Esophagus (tissue), 2 donors: Measurements from ENCODE around the gene CDK14. TPM values are rescaled to one million over a fixed set of nuclear protein-coding genes. Genes with fewer than 3 reads are reported as not detected.

ENCODE experiments used
- H3K27ac ChIP-seq, 2 donors: one replicate each; pipeline ENCODE4 v1.5.1; 2013; ENCODE audit warnings: low read depth in 2 of 2, mild to moderate bottlenecking in 2 of 2, inconsistent platforms in 1 of 2, low read length in 1 of 2, moderate library complexity in 1 of 2
- H3K27me3 ChIP-seq, 2 donors: one replicate each; pipeline ENCODE4 v1.6.1; 2013; ENCODE audit warnings: low read length in 2 of 2, control low read depth in 1 of 2, mild to moderate bottlenecking in 1 of 2; ENCODE audit not compliant: insufficient read depth in 2 of 2, control insufficient read depth in 1 of 2
- H3K36me3 ChIP-seq, 2 donors: one replicate each; pipeline ENCODE4 v1.6.1; 2013; ENCODE audit warnings: low read length in 1 of 2; ENCODE audit not compliant: control insufficient read depth in 2 of 2, insufficient read depth in 2 of 2
- H3K4me1 ChIP-seq, 2 donors: one replicate each; pipeline ENCODE4 v1.6.1; 2013; ENCODE audit warnings: low read length in 1 of 2; ENCODE audit not compliant: control insufficient read depth in 2 of 2, insufficient read depth in 2 of 2
- H3K4me3 ChIP-seq, 2 donors: one replicate each; pipeline ENCODE4 v1.5.1; 2013; ENCODE audit warnings: low read length in 2 of 2, mild to moderate bottlenecking in 2 of 2, low read depth in 1 of 2, moderate library complexity in 1 of 2
- H3K9me3 ChIP-seq, 2 donors: one replicate each; pipeline ENCODE4 v1.6.1; 2013; ENCODE audit warnings: mild to moderate bottlenecking in 2 of 2, low read depth in 1 of 2, low read length in 1 of 2, moderate library complexity in 1 of 2; ENCODE audit not compliant: control insufficient read depth in 2 of 2, insufficient read depth in 1 of 2
- WGBS, 2 donors: extraction: QIAGEN DNeasy Blood & Tissue Kit; methylation state at CpG; one replicate each; pipeline ENCODE4 v1.1.7; 2013; 5-methylcytosine and 5-hydroxymethylcytosine counted together
- polyA plus RNA-seq, 2 donors: library from polyadenylated mRNA; stranded (reverse); fragments of 200-250 nt; gene quantifications; one replicate each; pipeline ENCODE4 v1.2.3, GENCODE V29; 2013
- donor health status: healthy with polysubstance abuse.
- donor health status: Bipolar disorder and iron deficiency.

The CDK14 gene
- polyA plus RNA-seq, 2 donors: 0.51 to 0.59 TPM

DNA sequence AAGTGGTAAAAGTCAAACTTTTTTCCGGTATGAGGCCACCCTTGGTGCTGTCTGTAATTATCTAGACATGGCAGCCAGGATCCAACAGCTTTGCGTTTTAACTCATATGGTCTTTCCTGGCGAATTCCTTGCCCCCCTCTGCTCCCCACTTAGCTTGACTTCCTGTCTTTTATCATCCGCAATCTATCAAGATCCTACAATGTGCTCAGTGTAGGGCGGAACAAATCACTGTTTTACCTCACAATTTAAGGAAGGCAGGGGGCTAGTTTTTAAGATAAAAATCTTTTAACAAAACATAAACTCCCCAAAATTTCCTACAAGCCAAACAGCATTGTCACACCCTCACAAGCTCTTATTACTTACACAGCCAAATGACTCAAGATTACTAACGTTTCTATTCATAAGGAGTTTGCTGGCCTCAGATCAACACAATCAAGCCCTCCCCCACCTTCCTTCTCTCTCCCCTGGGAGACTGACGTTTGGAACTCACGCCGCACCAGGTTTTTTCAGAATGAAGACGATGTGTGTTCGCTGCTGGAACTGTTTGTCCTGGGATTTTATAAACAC lies 1.3 kb upstream of the CDK14 start:
- Histone ChIP-seq H3K27ac (no peak overlapping the region), H3K4me1 (peaks cover 0 to 7% of the 10 kb centered on the region in 2 donors), H3K4me3 (no peak overlapping the region), H3K36me3 (no peaks in the 10 kb centered on the region), H3K27me3 (no peaks in the 10 kb centered on the region), H3K9me3 (no peaks in the 10 kb centered on the region)
- WGBS, 2 donors: 35 to 38% methylated on average over 11 of the region's 11 CpGs

DNA sequence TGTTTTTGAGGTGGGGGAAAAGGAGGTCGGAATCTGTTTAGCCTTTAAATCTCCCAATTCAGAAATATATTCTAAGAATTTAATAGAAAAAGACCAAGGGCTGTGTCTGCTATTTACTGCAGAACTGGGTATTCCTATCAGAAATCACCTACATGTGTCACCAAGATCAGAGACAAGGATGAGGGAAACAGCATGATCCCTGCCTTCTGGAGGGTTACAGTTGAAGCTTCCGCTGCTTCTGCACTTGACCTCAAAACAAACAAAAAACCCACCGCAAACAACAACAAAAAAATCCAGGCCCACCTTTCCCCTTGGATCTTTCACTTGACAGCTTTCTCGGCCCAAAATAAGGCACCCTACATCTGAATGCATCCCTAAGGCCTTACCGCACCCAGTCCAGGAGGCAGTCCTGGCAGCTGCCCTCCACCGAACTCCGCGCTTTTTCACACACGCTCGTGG lies 750 bp upstream of the CDK14 start:
- 13 to 19% methylated on average over 9 to 10 of the region's 10 CpGs for WGBS, 2 donors
- Histone ChIP-seq H3K36me3 (no peaks in the 10 kb centered on the region), H3K4me3 (peak overlapping the region; percentile 68 to 71), H3K4me1 (peaks cover 0 to 7% of the 10 kb centered on the region in 2 donors), H3K27ac (peak overlapping the region; percentile 40 to 43), H3K9me3 (no peaks in the 10 kb centered on the region), H3K27me3 (no peaks in the 10 kb centered on the region)

DNA sequence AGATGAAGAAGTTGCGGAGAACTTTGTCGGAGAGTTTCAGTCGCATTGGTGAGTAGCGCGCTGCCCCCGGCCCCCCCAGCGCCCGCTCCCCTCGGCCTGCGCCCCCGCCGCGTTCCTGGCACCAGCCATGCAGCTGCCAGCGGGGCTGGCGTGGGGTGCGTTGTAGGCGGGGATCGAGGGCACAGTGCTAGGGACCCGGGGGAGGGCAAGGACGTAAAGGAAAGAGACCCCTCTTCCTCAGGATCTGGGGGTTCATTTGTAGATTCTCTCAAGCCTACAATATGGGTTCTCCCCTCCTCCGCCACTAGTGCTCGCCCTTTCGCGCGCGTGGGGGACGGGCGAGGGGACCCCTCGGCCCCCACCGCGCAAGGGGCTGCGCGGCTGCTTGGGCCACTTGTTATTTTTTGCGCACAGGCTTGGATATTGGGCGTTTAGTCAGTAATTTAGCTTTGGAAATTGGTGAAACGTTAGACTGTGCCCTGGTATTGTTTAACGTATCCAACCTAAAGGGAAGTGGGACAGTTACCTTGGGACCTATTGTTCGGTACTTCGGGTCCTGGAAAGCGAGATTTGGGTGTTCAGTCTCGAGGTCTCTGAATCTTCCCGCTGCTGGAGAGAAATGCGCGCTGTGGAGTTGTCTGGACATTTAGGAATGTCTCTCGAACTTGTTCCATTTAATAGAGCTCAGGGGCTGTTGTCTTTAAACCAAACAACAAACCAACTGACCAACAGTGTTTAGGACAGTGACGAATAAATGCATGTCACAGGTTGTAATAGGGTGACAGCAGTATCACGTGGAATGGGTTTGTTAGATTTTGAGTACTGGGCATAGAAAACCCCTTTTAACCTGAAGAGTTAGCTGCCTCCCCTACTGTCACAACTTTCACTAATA lies 796 bp downstream of the CDK14 start:
- Histone ChIP-seq H3K27me3 (no peaks in the 10 kb centered on the region), H3K4me3 (peak overlapping the region; percentile 68 to 71), H3K9me3 (no peaks in the 10 kb centered on the region), H3K36me3 (no peaks in the 10 kb centered on the region), H3K27ac (peak overlapping the region in 1 of 2 donors; percentile 40), H3K4me1 (peaks cover 0 to 7% of the 10 kb centered on the region in 2 donors)
- WGBS, 2 donors: 1% methylated on average over 47 of the region's 47 CpGs

DNA sequence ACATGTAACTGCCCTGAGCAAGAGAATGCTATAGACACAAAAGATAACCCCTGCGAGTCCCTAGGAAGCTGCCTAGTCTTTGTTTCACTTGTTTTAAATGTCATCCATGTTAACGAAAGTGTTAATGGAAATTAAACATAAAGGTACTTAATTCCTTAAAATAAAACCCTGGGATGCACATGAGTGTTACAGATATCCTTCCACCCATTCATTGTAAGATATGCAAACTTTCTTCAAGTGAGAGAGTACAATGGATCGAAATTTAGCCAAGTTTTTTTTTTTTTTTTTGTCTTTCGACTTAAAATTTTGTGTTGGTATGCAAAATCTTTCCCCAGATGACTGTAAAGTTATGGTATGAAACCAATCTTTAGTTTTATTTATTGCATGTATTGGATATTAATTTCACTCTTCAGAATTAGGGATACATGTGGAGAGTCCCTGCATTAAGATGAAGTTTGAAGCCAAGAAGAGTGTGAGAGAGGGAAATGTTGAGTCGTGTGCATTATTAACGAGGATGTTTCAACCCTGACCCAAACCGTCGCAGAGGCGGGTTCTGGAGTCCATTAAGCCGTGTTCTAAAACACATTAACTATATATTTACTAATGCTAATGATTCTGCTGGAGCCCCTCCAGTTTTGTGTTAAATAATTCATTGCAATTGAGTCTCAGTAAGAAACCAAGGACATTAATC lies 1.6 kb downstream of the CDK14 start:
- no peaks in the 10 kb centered on the region for H3K27me3 ChIP-seq
- no peaks in the 10 kb centered on the region for H3K36me3 ChIP-seq
- 40 to 41% methylated on average over 10 of the region's 10 CpGs for WGBS, 2 donors
- H3K9me3 ChIP-seq: no peaks in the 10 kb centered on the region
- H3K4me1 ChIP-seq: peaks cover 0 to 7% of the 10 kb centered on the region in 2 donors
- peak overlapping the region in 1 of 2 donors; percentile 68 for H3K4me3 ChIP-seq
- no peak overlapping the region for H3K27ac ChIP-seq

DNA sequence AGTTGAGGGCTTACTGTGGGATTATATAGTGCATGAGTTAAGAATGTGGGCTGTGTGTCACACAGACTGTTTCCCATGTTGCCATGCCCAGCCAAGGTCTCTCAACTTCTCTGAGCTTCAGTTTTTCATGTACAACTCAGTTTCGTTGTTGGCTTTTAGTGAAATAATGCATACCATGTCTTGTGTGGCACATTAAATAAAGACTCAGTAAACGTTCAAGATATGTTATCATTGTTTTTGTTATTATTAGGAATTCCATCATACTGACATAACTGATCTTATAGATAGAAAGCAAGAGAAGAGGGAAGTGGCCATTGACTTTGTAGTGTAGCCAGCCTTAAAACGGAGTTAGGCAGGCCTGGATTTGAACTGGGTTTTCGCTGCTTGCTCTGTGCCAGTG lies 2.9 kb downstream of the CDK14 start:
- Histone ChIP-seq H3K27me3 (no peaks in the 10 kb centered on the region), H3K36me3 (no peaks in the 10 kb centered on the region), H3K27ac (no peak overlapping the region), H3K9me3 (no peaks in the 10 kb centered on the region), H3K4me1 (peaks cover 0 to 7% of the 10 kb centered on the region in 2 donors), H3K4me3 (no peak overlapping the region)
- WGBS, 2 donors: 69 to 78% methylated on average over 4 of the region's 4 CpGs

DNA sequence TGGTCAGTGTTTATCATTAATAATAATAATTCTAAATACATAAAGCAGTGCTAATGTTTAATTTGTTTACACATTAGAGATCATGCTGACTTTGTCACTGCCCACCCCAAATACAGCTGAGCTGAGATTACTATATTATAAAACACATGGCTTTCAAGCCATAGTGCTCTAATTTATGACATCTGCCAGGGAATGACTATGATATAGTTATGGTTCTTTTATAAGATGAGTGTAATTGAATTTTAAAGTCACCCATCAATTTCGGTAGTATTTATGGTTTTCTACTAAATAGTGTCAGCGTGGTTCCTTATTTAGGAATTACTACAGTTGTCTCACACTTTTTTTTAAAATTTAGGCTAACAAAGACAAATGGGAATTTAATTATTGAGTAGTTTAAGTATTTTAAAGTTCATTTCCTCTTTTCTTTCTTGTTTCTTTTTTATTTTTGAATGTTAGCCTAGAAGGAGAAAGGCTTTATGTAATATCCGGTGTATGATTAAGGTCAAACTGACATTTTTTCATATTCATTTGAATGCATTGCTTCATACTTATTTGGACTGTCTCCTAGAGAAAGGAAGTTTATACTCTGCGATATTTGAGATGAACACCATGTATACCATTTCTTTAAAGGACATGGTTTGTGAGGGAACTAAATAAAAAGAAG lies 3.9 kb downstream of the CDK14 start:
- no peak overlapping the region for H3K4me3 ChIP-seq
- H3K27ac ChIP-seq: no peak overlapping the region
- no peaks in the 10 kb centered on the region for H3K9me3 ChIP-seq
- H3K4me1 ChIP-seq: peaks cover 0 to 7% of the 10 kb centered on the region in 2 donors
- no peaks in the 10 kb centered on the region for H3K36me3 ChIP-seq
- 62 to 72% methylated on average over 4 of the region's 4 CpGs for WGBS, 2 donors
- H3K27me3 ChIP-seq: no peaks in the 10 kb centered on the region

DNA sequence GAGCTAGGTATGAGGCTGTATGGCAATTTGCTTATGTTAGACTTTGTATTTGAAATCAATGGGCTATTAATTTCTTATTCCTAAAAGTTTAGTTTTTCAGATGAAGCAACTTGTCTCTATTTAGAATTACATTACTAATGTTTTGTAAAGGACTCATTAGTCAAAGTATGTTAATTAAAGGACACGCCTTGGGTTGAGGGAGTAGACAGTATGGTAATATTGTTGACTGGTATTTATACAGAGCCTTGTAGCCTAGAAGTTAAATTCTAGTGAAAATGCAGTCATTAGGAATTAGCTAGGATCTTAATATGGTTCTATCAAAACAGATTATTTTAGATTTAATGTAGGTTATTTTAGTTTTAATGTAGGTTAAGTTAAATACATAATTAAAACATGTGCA lies 6.2 kb downstream of the CDK14 start:
- H3K9me3 ChIP-seq: no peaks in the 10 kb centered on the region
- no peak overlapping the region for H3K27ac ChIP-seq
- WGBS, 2 donors: 91% methylated on average over 1 of the region's 1 CpG
- no peaks in the 10 kb centered on the region for H3K27me3 ChIP-seq
- H3K36me3 ChIP-seq: no peaks in the 10 kb centered on the region
- no peak overlapping the region for H3K4me3 ChIP-seq
- H3K4me1 ChIP-seq: no peaks in the 10 kb centered on the region

DNA sequence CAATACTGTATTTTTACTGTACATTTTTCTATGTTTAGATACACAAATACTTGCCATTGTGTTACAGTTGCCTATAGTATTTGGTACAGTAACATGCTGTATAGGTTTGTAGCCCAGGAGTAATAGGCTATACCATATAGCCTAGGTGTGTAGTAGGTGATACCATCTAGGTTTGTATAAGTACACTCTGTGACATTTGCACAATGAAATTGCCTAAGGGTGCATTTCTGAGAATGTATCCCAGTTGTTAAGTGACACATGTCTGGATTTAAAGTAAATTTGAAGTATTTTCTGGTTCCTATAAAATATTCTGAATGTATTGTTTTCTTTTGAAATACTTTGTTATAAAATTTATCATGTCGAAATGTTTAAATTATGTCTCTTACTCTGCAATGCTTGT lies 7.2 kb downstream of the CDK14 start:
- WGBS, 2 donors: 79% methylated on average over 1 of the region's 1 CpG
- Histone ChIP-seq H3K36me3 (no peaks in the 10 kb centered on the region), H3K27me3 (no peaks in the 10 kb centered on the region), H3K4me1 (no peaks in the 10 kb centered on the region), H3K4me3 (no peak overlapping the region), H3K27ac (no peak overlapping the region), H3K9me3 (no peaks in the 10 kb centered on the region)

DNA sequence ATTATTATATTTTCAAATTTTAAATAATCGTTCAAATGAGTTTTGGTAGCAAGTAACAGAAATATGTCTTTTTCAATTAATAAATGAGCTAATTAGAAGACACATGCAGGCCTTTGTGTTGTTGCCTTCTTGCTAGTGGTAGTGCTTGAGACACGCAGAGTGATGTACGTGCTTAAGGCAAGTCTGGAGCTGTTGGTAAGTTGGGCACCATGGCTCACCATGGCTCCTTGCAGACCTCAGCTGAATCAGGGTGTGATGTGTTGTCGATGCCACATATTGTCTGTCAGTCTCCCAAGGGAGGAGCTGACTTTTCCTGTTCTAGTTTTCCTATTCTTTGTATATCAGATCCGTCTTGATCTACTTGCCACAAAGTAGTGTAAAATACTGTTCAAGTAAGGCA lies 8.3 kb downstream of the CDK14 start:
- no peaks in the 10 kb centered on the region for H3K36me3 ChIP-seq
- WGBS, 2 donors: 82 to 89% methylated on average over 5 of the region's 5 CpGs
- H3K9me3 ChIP-seq: no peaks in the 10 kb centered on the region
- no peak overlapping the region for H3K4me3 ChIP-seq
- no peak overlapping the region for H3K27ac ChIP-seq
- H3K27me3 ChIP-seq: no peaks in the 10 kb centered on the region
- no peaks in the 10 kb centered on the region for H3K4me1 ChIP-seq
